GM19239 (cell line): ENCODE results near the gene PRIMA1.

ENCODE experiments used
- DNase-seq: peaks from one replicate; pipeline ENCODE4 v3.0.0; 2011; ENCODE audit warnings: low spot score; ENCODE audit not compliant: insufficient read length
- FAIRE-seq: peaks from 2 replicates; lab custom pipeline; 2011; peaks lifted over from hg19 to GRCh38; lab: Jason Lieb, UNC

The PRIMA1 gene

DNA sequence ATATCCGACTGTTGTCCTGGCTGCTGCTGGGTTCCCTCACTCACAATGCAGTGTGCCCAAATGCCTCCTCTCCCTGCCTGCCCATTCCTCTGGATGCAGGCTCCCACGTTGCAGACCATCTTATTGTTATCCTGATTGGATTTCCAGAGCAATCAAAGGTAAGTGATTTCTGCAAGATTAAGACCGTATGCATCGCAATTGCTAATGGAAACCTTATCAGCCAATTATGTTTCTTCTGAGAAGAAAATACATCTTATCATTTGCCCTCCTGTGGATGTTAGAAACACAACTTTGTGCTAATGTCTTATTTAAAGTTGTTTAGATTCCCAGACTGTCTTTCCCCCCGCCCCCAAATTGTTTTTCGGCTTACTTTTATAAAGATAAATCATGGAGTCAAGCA, 98.1 kb downstream of the PRIMA1 start:
- no peak for FAIRE-seq
- no peak for DNase-seq

DNA sequence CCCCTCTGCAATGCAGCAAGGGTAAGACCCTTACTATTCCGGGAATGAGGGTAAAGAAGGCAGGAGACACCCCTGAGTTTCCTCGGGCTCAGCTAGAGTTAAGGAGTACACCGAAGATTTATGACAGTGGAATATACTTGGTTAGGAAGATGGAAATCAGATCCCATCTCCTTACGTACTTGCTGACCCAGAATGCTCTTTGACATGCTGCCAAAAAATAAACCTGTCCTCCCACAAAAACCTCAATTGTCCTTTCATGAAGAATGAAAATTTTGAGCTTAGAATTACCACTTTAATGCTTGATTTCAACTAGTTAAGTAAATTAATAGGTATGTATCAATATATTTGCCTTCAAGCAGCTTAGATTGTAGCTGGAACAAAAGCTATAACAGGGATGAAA, 99.5 kb downstream of the PRIMA1 start:
- FAIRE-seq (no peak), DNase-seq (no peak)

DNA sequence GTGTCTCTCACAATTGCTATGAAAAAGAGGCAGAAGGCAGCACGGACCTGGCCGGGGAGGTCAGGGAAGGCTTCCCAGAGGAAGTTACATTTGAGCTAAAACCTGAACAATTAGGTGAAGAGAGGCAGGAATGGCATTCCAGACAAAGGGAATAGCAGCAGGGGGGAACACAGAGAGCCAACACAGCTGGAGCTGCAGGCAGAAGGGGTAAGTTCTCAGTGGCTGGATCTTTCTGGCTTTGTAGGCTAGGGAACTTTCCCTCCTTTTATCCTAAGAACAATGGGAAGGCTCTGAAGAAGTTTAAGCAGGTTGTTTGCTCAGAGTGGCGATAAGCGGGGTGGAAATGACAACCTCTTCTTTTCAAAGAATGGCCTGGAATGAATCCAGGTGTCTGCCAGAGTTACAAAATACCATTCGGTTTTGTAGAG, 100.0 kb downstream of the PRIMA1 start:
- no peak for FAIRE-seq
- DNase-seq: no peak

DNA sequence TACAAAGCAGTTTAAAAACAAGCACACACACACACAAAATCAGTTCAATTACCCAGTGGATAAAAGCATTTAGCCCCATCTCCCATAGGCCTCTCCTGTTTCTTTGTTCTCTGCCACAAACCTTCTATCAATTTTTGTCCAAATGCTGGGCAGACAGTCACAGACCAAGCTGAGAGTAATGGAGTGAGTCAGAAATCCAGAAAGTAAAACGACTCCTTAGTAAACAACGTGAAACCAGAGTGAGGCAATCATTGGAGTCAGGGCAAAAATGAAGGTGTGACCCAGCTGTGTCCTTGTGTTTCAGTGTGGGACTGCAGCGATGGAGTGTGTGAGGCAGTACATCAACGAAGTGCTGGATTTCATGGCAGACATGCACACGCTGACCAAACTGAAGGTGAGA, 102.0 kb downstream of the PRIMA1 start:
- no peak for DNase-seq
- no peak for FAIRE-seq

DNA sequence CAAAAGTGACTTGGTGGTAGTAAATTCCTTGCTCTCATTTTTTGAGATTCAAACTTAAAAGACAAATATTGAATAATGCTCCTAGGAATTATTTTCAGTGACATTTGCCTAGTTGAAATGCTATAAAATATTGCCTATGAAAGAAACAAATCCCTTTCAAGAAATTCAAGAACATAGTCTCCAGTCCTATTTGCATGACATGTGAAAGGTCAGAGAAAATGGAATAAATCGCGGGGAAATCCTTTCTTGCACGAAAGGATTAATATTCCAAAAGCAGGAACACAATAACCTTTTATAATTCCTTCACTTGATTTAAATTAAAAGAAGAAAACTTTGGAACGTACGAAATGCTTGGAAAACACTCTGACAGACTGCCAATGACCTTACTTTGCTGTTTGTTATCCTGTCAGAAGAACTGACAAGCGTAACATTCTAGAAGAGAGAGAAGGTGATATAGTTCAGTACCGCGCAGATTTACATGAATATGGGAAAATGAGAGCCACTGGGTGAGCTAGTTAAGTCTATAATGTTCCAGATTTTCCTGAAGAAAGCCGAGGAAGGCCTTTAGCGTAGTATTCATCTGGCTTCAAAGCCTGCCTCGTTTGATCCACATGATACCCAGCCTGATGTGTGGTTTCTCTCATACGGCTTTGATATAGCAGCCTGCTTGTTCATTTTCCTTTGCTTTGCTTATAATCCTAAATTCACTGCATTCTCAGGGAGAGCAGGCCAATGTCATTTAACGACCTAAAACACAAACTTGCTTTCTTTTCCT, 103.0 kb downstream of the PRIMA1 start:
- DNase-seq (no peak), FAIRE-seq (no peak)

DNA sequence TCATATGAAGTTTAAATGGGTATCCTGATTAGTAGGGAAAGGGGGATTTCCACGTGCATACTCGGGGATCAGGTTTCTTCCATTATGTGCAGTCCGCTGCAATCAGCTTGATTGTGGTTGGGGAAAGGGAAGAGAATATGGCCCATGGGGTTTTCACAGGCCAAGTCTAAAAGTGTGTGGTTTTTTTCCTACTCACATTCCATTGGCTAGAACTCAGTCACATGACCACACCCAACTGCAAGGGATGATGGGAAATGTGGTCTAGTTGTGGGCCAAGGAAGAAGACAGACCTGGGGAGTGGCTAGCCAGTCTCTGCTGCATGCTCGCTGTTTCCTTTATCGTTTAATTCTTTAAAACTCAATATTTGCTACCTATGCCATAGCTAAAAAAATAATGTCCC, 105.1 kb downstream of the PRIMA1 start:
- peak; percentile 6 for DNase-seq
- FAIRE-seq: no peak

DNA sequence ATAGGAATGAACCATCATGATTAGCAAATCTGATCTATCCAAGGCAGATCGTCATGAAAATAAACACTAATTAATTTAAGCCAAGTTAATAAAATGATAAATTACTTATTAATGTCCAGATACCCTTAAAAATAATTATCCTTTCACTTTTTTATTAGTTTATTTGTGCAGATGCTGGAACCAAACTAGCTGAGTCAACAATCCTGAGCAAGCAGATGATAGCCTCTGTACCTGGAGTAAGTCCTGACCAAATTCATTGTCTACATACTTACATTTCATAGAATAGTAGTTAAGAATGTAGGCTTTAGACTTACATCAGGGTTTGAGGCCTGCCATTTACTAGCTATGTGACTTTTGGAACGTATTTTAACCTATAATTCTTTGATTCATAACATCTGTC, 105.8 kb downstream of the PRIMA1 start:
- FAIRE-seq (no peak), DNase-seq (no peak)

DNA sequence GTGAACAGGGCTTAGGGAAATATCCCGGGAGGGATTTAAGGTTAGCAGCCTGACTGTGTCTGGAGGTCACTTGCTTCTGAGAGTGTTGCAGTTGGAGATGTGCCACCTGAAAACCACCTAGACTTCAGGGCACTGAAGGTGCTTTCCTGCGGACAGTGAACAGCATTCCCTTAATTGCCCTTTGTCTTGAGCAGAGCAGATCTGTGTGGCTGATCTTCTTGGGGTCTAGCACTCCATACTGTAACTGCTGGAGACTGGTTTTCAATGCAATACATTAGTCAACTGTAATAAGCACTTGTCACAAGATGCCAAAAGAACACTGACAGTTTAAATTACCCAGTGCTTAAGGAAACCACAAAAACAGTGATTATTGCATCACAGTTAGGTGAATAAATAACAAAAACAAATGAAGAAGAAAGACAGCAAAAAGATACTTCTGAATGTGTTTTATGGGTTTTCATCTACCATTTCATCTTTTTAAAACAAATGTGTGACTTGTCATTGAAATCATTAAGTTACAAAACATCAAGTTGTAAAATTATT, 111.8 kb downstream of the PRIMA1 start:
- FAIRE-seq (no peak), DNase-seq (no peak)

DNA sequence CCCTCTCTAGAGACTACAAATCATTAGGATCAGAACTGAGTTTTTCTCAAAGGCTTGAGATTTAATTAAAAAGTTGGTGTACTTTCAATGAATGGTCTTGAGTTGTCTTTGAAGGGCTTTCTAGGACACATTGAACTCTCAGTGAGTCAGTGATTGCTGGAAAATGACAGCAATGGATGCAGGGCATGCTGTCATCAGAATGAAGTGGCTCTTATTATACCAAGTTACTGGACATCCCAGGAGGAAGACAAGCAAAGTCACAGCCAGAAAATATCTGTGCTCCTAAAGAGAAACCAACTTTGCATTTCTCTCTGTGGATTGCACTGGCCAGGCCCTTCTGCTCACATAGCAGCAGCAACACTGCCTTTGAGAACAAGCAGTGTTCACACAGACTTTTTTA, 112.6 kb downstream of the PRIMA1 start:
- DNase-seq: no peak
- FAIRE-seq: no peak

DNA sequence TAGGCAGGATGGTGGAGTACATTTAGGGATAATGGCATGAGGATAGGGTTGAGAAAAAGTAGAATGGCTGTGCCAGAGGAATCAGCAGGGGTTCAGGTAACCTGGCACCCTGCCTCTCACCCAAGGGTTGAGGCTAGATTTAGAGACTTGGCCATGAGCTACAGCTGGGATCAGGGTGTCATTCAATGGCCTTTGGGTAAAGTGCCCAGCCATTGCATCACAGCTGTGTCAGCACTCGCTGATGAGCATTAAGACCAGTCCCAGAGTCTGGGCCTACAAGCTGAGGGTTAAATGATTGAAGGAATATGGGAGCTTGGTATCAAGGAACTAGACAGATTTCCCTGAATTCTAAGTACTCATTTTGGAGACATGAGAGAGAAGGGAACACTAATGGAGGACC, 113.9 kb downstream of the PRIMA1 start:
- FAIRE-seq: no peak
- DNase-seq: no peak

DNA sequence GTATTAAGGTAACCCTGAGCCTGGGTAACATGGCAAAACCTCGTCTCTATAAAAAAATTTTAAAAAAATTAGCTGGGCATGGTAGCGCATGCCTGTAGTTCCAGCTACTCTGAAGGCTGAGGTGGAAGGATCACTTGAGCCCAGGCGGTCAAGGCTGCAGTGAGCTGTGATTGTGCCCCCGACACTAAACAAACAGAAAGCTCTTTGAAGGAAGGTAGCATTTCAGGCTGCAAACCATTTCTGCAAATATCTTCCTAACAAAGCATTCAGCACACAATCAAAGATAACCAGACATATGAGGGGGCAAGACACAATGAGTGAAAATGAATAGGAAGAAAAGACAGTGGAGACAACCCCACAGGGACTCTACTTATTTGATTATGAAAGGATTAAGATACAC, 118.7 kb downstream of the PRIMA1 start:
- DNase-seq (no peak), FAIRE-seq (no peak)
